ENCODE data around the gene CCDC134. TPM values are rescaled to one million over a fixed set of nuclear protein-coding genes. Genes with fewer than 3 reads are reported as not detected.

CCDC134 gene
- total RNA-seq, 6 experiments from 2014 or later = 2.6 to 5.2 (median 3.4) TPM

DNA sequence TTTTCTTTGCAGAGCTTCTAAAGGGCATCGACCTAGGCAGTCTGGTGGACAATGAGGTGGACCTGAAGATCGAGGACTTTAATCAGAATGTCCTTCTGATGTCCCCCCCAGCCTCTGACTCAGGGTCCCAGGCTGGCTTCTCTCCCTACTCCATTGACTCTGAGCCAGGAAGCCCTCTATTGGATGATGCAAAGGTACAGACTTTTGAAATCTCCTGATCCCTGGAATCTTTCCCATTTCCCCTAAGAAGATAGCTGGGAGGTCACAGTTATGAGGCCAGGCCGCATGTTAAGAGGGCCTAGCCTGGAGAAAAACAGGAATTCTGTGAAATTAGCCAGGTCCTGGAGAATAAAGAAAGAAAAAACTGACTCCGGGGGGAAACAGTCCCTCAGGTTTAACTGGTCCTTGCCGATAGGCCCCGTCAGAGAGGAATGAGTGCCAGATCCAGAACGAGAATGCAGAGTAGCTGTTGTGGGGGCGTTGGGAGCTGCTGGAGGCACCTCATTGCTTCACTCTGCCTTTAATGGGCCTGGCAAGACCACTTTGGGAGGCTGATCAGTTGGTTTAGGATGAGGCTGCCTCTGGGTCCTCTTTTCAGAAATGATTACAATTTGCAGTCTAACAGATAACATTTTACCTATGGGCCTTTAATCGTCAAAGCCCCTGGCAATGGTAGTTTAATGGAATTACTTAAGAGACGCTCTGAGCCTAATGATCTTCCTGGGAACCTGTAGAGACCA is 75.2 kb downstream of the CCDC134 start:
- 74% methylated on average over 8 of the region's 10 CpGs for WGBS (ENCODE audit: insufficient coverage, low coverage, low lambda C conversion rate, missing lambda C conversion rate)
- Histone ChIP-seq H3K4me3 (no peak overlapping the region), H3K27me3 (no peaks in the 10 kb centered on the region), H3K27ac (no peak overlapping the region), H3K36me3 (peaks cover 0 to 95% (median 39%) of the 10 kb centered on the region in 4 donors), H3K4me1 (peaks cover 0 to 13% (median 0%) of the 10 kb centered on the region in 4 donors), H3K9me3 (no peaks in the 10 kb centered on the region)
- ATAC-seq (peak in 3 of 4 donors; percentile 44 to 51 (median 50)), DNase-seq (no peak)
- intact Hi-C loops (cut with DNase I) = no loop called here
- TF ChIP-seq, protein P1, sequence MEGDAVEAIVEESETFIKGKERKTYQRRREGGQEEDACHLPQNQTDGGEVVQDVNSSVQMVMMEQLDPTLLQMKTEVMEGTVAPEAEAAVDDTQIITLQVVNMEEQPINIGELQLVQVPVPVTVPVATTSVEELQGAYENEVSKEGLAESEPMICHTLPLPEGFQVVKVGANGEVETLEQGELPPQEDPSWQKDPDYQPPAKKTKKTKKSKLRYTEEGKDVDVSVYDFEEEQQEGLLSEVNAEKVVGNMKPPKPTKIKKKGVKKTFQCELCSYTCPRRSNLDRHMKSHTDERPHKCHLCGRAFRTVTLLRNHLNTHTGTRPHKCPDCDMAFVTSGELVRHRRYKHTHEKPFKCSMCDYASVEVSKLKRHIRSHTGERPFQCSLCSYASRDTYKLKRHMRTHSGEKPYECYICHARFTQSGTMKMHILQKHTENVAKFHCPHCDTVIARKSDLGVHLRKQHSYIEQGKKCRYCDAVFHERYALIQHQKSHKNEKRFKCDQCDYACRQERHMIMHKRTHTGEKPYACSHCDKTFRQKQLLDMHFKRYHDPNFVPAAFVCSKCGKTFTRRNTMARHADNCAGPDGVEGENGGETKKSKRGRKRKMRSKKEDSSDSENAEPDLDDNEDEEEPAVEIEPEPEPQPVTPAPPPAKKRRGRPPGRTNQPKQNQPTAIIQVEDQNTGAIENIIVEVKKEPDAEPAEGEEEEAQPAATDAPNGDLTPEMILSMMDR (IDR thresholded peaks at IDR 0.05) = no peak

Other genes starting within 250 kb of the CCDC134 start
- 1 to 10 TPM in 1 of 6 experiments, under 1 TPM in 4, not detected in 1; 0.31 to 3.8 (median 0.37) TPM for gene CSDC2, start 239.7 kb upstream of the CCDC134 start, total RNA-seq
- gene PMM1, start 210.8 kb upstream of the CCDC134 start, total RNA-seq = 10 to 100 TPM; 21.6 to 45.1 (median 36.2) TPM
- 10 to 100 TPM; 34.8 to 49.5 (median 40.9) TPM for gene DESI1, start 179.6 kb upstream of the CCDC134 start, total RNA-seq
- gene XRCC6, start 179.4 kb upstream of the CCDC134 start, total RNA-seq = 100 to 1,000 TPM in 2 of 6 experiments, 10 to 100 TPM in 4; 71.0 to 122 (median 91.1) TPM
- gene SNU13, start 111.8 kb upstream of the CCDC134 start, total RNA-seq = 10 to 100 TPM; 43.1 to 65.4 (median 50.1) TPM
- 1 to 10 TPM in 1 of 6 experiments, under 1 TPM in 5; 0.37 to 1.0 (median 0.60) TPM for gene MEI1, start 101.2 kb upstream of the CCDC134 start, total RNA-seq
- gene SREBF2, start 32.4 kb downstream of the CCDC134 start, total RNA-seq = 10 to 100 TPM; 26.7 to 63.4 (median 37.2) TPM
- not detected for gene SHISA8, start 114.4 kb downstream of the CCDC134 start, total RNA-seq
- under 1 TPM in 4 of 6 experiments, not detected in 2; 0.04 to 0.22 (median 0.18) TPM for gene TNFRSF13C, start 126.1 kb downstream of the CCDC134 start, total RNA-seq
- gene CENPM, start 146.5 kb downstream of the CCDC134 start, total RNA-seq = 1 to 10 TPM in 2 of 6 experiments, under 1 TPM in 2, not detected in 2; 0.29 to 3.7 (median 1.8) TPM
- under 1 TPM in 3 of 6 experiments, not detected in 3; 0.06 to 0.16 (median 0.07) TPM for gene SEPTIN3, start 168.8 kb downstream of the CCDC134 start, total RNA-seq
- gene WBP2NL, start 198.1 kb downstream of the CCDC134 start, total RNA-seq = under 1 TPM; 0.12 to 0.72 (median 0.63) TPM